COLO829 (cell line): ENCODE measurements around the gene ADAM11.
"Not testable (repeated sequence)": the region's sequence is repeated elsewhere in the genome, so short reads cannot be mapped to it uniquely, and the experiment has no call there.

Source experiments
- DNase-seq: peaks from one replicate; pipeline ENCODE4 v3.0.0; 2012; ENCODE audit warnings: low spot score

Gene ADAM11, protein sequence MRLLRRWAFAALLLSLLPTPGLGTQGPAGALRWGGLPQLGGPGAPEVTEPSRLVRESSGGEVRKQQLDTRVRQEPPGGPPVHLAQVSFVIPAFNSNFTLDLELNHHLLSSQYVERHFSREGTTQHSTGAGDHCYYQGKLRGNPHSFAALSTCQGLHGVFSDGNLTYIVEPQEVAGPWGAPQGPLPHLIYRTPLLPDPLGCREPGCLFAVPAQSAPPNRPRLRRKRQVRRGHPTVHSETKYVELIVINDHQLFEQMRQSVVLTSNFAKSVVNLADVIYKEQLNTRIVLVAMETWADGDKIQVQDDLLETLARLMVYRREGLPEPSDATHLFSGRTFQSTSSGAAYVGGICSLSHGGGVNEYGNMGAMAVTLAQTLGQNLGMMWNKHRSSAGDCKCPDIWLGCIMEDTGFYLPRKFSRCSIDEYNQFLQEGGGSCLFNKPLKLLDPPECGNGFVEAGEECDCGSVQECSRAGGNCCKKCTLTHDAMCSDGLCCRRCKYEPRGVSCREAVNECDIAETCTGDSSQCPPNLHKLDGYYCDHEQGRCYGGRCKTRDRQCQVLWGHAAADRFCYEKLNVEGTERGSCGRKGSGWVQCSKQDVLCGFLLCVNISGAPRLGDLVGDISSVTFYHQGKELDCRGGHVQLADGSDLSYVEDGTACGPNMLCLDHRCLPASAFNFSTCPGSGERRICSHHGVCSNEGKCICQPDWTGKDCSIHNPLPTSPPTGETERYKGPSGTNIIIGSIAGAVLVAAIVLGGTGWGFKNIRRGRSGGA

DNA sequence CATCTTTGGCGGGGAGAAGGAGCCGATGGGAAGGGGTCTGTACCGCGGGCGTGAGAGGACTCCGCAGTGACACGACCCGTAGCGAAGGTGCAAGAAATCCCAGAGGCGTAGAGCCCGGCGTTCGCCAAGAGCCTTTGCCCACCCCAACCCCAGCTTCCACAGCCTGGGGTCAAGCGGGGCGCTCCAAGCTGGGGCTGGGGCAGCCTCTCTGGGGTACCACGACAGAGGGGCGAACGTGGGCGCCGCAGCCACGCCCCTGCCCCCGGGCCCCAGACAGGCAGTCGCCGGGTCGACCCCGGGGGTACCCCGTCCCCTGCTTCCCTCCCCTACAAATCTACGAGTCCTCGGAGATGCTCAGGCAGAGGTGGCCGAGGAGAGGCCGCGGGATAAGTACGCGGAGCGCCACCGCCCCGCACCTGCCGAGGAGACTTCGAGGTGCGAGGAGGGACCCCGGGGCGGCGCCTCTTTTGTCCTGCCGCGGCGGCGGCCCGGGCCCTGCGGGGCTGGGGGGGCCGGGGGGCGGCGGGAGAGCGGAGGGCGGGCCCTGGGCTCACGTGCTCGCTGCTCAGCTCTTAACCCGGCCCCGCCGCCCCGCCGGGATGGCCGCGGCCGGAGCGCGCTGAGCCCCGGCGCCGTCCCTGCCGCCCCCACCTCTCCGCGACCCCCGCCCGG, at the start of gene ADAM11:
Gene ADAM11 (plus strand): TSS at position 575 of the 672 bp plus-strand sequence. CDS start 212 bp downstream, outside the sequence.
- DNase-seq = no peak

GRCh38 chr17:44719444-44719843, 39.3 kb upstream of the ADAM11 start:
- no peak for DNase-seq

GRCh38 chr17:44722254-44722653, 36.5 kb upstream of the ADAM11 start:
- DNase-seq = no peak

DNA sequence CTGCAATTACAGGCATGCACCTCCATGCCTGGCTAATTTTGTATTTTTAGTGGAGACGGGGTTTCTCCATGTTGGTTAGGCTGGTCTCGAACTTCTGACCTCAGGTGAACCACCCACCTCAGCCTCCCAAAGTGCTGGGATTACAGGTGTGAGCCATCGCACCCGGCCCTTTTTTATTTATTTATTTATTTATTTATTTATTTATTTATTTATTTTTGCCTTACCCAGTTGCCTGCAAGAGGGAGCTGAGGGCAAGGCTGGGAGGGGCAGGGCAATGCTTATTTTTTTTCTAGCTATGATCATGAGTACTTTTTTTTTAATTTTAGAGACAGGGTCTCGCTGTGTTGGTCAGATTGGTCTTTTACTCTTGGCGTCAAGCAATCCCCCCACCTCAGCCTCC, 32.7 kb upstream of the ADAM11 start:
- DNase-seq = not testable (repeated sequence)

GRCh38 chr17:44733753-44734152, 25.0 kb upstream of the ADAM11 start:
- DNase-seq = no peak

DNA sequence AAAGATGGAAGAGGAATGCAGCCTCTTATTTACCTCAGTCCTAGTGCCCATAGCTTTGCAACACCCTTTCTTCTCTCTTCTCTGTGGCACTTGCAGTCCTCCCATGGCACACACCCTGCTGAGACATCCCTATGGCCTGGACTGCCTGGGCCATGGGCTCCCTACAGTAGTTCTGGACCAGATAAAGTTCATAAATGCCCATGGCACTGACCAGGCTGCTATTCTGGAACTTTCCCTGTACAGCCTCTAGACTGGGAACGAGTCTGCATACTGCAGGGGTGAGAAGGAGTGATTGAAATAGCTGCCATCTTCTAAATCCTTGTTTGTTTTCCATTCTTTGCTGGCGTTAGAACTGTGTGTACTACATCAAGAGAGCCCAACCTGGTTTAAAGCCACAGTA, 24.5 kb upstream of the ADAM11 start:
- DNase-seq = no peak

DNA sequence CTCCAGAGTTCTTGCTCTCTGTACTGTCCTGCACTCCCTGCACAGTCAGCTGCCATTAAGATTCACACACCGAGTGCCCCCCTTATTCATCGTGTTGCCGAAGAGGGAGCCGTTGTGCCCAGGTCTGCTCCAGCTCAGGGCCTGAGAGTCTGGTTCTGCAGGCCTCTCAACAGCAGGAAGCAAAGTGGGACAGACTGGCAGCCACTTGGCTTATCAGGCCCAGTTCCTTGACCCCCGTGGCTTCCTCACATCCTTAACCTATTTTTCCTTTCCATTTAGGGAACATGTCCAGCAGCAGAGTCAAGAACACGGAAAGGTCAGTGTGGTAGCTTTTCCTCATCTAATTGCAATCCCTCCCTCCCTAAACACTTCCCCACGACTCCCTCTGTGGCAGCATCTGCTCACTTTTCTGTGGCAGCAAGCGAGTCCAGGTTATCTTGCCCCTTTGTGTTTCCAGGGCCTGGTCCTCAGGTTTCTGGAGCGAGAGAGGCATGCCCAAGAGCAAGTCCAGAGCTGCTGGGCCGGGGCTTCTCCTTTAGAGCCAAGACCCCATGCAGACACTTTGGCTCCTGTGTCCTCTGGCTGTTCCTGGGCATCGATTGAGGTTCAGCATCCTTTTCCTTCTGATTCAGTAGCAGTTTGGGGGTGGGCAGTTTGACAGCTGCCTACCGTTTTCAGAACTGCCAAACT, 22.1 kb upstream of the ADAM11 start:
- DNase-seq = no peak

DNA sequence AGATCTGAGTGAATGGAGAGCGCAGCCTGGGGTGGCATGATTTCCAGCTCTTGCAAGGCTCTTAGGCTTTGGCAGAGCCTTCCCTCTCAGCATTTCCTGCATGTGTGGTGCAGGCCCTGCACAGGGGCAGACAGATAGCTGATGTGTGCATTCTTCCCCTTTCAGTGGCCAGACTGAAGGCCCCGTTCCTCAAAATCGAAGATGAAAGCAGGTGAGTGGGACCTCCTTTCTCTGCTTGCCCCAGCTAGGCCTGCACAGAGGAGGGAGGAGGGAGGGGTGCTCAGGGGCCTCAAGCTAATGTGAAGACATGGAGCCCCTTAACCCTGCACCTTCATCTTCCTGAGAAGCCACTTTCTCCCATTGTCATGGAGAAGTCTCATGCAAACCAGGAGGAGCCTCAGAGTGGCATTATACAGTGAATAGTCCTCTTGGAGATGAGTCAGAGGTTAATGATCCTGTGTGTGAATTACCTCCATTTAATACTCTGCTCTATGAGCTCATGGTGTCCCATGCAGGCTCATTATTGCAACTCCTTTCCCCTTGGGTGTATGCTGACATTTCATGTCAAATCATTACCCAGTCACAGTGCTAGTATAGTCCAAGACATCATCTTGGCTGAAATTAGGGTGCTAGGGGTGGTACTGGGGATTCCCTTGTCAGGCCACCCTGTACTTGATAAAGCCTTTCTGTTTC, 20.4 kb upstream of the ADAM11 start:
- DNase-seq = peak; percentile 70

DNA sequence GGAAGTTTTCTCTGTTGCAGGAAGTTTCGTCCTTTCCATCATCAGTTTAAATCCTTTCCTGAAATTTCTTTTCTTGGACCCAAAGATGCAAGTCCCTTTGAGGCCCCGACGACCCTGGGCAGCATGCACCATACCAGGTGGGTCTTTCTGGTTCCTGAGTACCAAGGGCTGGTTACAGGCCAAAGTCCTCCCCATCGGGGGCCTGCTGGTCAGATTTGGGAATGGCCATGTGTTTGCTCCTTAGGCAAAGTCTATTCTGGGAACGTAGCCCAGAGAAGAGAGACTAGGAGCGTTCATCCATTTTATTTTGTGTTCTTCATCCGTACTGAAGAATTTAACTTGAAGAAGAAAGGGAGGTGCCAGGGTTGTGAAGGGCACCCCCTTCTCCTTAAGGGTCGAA, 17.5 kb upstream of the ADAM11 start:
- no peak for DNase-seq

- DNase-seq = no peak
Measured at GRCh38 chr17:44745301-44745700, 13.5 kb upstream of the ADAM11 start.

DNA sequence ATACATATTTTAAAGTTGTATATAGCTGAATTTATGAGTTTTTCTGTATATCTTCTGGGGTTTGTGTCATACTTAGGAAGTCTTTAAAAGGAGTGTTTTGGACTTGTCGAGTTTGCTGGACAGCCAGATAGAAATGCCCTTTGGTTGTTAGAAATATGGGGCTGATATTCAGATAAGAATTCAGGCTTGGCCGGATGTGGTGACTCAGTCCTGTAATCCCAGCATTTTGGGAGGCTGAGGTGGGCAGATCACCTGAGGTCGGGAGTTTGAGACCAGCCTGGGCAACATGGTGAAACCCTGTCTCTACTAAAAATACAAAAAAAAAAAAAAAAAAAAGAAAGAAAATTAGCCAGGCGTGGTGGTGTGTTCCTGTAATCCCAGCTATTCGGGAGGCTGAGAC, 13.1 kb upstream of the ADAM11 start:
- not testable (repeated sequence) for DNase-seq

DNA sequence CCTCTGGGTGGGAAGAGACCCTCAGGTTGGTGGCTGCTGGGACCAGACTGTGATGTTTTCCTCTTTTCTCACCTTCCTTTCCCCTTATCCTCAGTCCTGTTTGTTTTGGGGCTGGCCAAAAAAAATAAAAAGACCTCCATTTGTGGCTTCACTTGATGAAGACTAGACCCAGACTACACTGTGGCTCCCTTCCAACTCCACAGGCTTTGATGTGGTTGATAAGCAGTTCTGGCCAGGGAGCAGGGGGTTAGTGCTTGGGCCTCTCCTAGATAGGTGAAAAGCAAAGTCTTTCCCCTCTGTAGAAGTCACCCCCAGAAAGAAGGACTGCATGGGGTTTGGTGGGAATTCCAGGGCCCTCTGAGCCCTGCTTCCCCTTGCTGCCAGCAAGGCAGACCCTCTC, 11.2 kb upstream of the ADAM11 start:
- DNase-seq = no peak

GRCh38 chr17:44749076-44749979, 9.5 kb upstream of the ADAM11 start:
- no peak for DNase-seq

DNA sequence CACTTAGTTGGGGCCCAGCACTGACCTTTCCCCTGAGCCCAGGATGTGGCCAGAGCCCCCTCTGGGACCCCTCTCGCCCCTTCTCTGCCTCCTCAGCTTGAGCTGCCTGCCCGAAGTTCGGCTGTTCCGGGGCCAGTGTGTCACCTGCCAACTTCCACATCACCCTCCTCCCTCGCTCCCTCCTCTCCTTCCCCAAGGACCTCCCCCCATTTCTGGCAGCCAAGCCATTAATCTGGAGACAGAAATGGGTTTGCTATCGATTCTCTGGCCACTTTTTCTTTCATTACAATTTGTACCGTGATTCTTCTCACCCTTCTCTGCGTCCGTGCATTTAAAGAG, 8.8 kb upstream of the ADAM11 start:
- DNase-seq = no peak

DNA sequence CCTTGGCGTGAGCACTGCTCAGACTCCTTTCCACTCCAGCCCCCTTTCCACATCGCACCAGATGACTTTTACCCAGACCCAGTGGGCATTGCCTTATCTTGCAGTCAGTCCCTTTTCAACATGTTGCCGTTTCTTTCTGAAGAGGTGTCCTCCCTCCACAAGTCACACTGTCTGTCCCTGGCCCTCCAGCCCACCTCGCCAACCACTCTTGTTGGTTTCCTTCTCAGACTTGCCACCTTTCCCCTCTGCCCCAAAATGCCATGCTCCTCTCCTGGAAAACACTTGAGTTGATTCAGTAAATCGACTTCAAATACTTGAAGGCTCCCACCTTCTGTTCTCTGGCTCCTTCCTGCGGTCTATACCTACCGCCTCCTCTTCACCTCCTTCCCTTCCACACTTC, 7.5 kb upstream of the ADAM11 start:
- DNase-seq = no peak

DNA sequence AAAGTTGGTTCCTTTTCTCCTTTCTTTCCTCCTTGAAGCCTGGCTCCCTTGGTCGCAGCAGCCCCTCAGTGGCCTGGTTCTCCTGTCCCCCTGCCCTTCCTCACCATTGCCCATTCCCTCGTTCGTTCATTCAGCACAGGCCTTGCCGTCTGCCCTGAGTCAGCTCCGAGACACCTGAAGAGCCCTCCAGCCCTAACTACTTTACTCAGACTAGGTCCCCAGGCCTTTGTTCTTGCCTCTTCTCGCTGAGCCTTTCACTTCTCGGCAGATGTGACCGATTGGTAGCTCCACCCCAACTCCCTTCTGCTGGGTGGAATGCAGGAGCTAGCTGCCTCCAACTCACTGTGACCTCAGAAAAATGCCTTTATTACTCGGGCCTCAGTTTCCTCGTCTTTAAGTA, 7.0 kb upstream of the ADAM11 start:
- no peak for DNase-seq

DNA sequence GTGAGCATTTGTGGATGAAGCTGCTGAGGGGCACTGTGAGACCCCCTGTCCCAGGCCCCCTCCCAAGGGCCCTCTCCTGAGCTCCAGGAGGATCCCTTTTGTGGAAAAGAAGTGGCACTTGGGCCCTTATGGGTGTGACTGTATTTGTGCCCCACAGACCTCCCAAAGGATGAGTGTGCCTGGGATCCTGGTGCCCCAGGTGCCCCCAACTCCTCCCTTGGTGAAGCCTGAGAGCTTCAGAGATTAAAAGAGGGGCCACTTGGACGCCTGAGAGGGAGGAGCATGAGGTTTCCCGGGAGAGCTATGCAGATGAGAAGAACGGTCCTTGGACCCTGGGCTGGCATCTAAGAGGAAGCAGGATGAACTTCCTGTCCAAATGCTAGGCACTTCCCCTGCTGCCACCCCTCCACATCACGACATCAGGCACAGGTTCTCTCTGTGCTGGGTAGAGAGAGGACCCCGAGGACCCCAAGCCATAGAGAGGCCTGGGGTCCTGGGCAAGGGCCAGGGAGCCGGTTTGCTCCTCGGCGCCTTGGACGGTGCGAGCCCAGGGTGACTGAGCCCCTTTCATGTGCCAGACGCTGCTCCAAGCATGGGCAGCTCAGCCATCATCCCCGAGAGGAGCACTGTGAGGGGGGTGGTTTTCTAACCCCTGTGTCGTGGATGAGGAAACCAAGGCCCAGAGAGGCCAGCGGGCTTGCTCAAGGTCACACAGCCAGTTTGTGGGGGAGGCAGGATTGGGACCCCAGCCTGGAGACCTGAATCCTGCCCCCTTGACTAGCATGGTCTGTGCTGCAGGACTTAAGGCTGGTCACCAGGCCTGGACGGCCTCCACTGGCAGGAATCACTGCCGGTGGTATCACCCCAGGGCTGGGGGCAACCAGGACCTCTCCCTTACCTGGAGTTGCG, 5.6 kb upstream of the ADAM11 start:
- no peak for DNase-seq

DNA sequence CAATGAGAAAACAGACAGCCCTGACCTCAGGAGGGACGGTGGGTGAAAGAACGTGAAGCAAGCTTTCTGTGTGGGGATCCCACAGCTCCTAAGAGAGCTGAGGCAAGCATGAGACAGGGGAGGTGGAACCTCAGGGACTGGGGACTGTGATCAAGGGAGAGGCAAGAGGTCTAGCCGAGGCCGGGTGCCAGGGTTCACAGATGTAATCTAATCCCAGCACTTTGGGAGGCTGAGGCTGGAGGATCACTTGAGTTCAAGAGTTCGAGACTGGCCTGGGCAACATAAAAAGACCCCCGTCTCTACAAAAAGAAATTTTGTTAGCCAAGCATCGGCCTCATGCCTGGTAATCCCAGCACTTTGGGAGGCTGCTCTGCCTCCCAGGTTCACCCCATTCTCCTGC, 4.5 kb upstream of the ADAM11 start:
- no peak for DNase-seq

DNA sequence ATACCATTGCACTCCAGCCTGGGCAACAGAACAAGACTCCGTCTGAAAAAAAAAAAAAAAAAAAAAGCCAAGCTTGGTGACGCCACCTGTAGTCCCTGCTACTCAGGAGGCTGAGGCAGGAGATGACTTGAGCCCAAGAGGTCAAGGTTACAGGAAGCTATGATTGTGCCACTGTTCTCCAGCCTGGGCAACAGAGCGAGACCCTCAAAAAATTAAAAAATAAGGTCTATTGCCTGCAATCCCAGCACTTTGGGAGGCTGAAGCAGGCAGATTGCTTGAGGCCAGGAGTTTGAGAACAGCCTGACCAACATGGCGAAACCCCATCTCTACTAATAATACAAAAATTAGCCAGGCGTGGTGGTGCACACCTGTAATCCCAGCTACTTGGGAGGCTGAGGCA, 3.6 kb upstream of the ADAM11 start:
- not testable (repeated sequence) for DNase-seq
